Activated CD8-positive, alpha-beta memory T cell treated with anti-CD3 and anti-CD28 coated beads, Interleukin-2, amount 10 ng/mL, durations not matched to agents 7 days and 5 days (primary cell): Measurements from ENCODE around the gene UBR2. TPM values are rescaled to one million over a fixed set of nuclear protein-coding genes. Genes with fewer than 3 reads are reported as not detected.
"Not testable (repeated sequence)": the region's sequence is repeated elsewhere in the genome, so short reads cannot be mapped to it uniquely, and the experiment has no call there.

Experiments
- ATAC-seq: fragments of 150-1000 bp; cut with Tn5 transposase; one replicate; pipeline ENCODE4 v1.10.0; 2021; ENCODE audit warnings: moderate library complexity
- CTCF ChIA-PET: fragments of 350-600 bp; sonication (Branson Sonifier 250); formaldehyde crosslinking; loops from one replicate; lab custom pipeline; 2021; ENCODE audit warnings: antibody characterized with exemption; lab: Charles Lee
- DNase-seq: peaks from one replicate; pipeline ENCODE4 v3.0.0-alpha.2; 2020
- H3K27ac Mint-ChIP-seq: one replicate; pipeline ENCODE4 v1.8.0; 2021; ENCODE audit warnings: mild to moderate bottlenecking, mixed read lengths
- H3K27me3 Mint-ChIP-seq: one replicate; pipeline ENCODE4 v1.8.0; 2021; ENCODE audit warnings: mixed read lengths
- H3K36me3 Mint-ChIP-seq: one replicate; pipeline ENCODE4 v1.8.0; 2021; ENCODE audit warnings: mild to moderate bottlenecking, mixed read lengths
- H3K4me1 Mint-ChIP-seq: one replicate; pipeline ENCODE4 v1.8.0; 2021; ENCODE audit warnings: mixed read lengths
- H3K4me3 Mint-ChIP-seq: one replicate; pipeline ENCODE4 v1.8.0; 2021; ENCODE audit warnings: mild to moderate bottlenecking, moderate library complexity, mixed read lengths
- H3K9me3 Mint-ChIP-seq: one replicate; pipeline ENCODE4 v1.8.0; 2022; ENCODE audit warnings: low read depth, mixed read lengths
- total RNA-seq, 2 experiments: library from RNA; stranded (reverse); gene quantifications; one replicate each; pipeline ENCODE4 v1.2.3, GENCODE V29; 2021

The UBR2 gene
- total RNA-seq, 2 experiments from 2014 or later, result 27.5 to 32.3 TPM

- no peak for DNase-seq
- no peak for ATAC-seq
- CTCF ChIA-PET, result interaction anchor here (0.6 to 5.5 kb wide), 13 partner anchors 8 to 775 kb away, joined by 3 to 38 read pairs (median 6); partner anchors contain the start of genes BYSL, MED20 and TOMM6
- Mint-ChIP-seq H3K36me3 (peaks cover 16% of the 10 kb centered on the region), H3K27ac (no peak overlapping the region), H3K4me3 (no peak overlapping the region), H3K9me3 (no peaks in the 10 kb centered on the region), H3K4me1 (peaks cover 20% of the 10 kb centered on the region), H3K27me3 (peaks cover 3% of the 10 kb centered on the region)
Observed at GRCh38 chr6:42562788-42563405, 932 bp upstream of the UBR2 start.

DNA sequence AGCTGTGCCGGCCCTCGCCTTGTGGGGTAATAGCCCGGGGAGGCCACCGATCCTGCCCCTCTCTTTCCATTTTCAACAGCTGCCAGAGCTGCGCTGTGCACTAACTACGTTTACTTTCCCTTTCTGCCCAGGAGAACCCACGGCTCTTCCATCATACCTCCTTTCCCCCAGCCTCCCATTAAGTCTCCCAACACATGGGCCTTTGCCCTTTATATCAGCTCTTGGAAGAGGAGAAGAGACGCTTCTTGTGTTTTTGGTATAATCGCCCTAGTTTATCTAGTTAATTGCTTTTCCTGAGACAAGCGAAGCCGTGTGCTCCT lies 637 bp downstream of the UBR2 start:
- peak overlapping the region; percentile 88 for H3K27ac Mint-ChIP-seq
- peaks cover 25% of the 10 kb centered on the region for H3K36me3 Mint-ChIP-seq
- H3K27me3 Mint-ChIP-seq, result peaks cover 3% of the 10 kb centered on the region
- no peaks in the 10 kb centered on the region for H3K9me3 Mint-ChIP-seq
- peak overlapping the region; percentile 93 for H3K4me3 Mint-ChIP-seq
- CTCF ChIA-PET, result interaction anchor here (0.7 to 5.5 kb wide), 17 partner anchors 8 to 777 kb away, joined by 3 to 38 read pairs (median 5); partner anchors contain the start of genes BYSL, MED20, RPL7L1 and TAF8
- H3K4me1 Mint-ChIP-seq, result peaks cover 32% of the 10 kb centered on the region
- peak; percentile 28 for ATAC-seq
- DNase-seq, result no peak

GRCh38 chr6:42565823-42566613 lies 2.2 kb downstream of the UBR2 start:
- no peak for ATAC-seq
- H3K36me3 Mint-ChIP-seq, result peaks cover 25% of the 10 kb centered on the region
- H3K27me3 Mint-ChIP-seq, result no peaks in the 10 kb centered on the region
- CTCF ChIA-PET, result interaction anchor here (1.0 to 5.5 kb wide), 8 partner anchors 18 to 645 kb away, joined by 3 to 38 read pairs (median 4); partner anchors contain the start of genes BYSL, MED20 and RPL7L1
- no peak for DNase-seq
- H3K9me3 Mint-ChIP-seq, result no peaks in the 10 kb centered on the region
- H3K4me3 Mint-ChIP-seq, result peak overlapping the region; percentile 93
- peaks cover 40% of the 10 kb centered on the region for H3K4me1 Mint-ChIP-seq
- peak overlapping the region; percentile 88 for H3K27ac Mint-ChIP-seq

GRCh38 chr6:42566614-42567208 lies 2.9 kb downstream of the UBR2 start:
- no peaks in the 10 kb centered on the region for H3K27me3 Mint-ChIP-seq
- H3K27ac Mint-ChIP-seq, result peak overlapping the region; percentile 0
- H3K4me3 Mint-ChIP-seq, result peak overlapping the region; percentile 93
- H3K4me1 Mint-ChIP-seq, result peaks cover 45% of the 10 kb centered on the region
- ATAC-seq, result no peak
- no peak for DNase-seq
- CTCF ChIA-PET, result interaction anchor here (1.0 to 2.0 kb wide), 5 partner anchors 19 to 313 kb away, joined by 3 to 6 read pairs (median 4); partner anchors contain the start of gene RPL7L1
- no peaks in the 10 kb centered on the region for H3K9me3 Mint-ChIP-seq
- peaks cover 25% of the 10 kb centered on the region for H3K36me3 Mint-ChIP-seq

DNA sequence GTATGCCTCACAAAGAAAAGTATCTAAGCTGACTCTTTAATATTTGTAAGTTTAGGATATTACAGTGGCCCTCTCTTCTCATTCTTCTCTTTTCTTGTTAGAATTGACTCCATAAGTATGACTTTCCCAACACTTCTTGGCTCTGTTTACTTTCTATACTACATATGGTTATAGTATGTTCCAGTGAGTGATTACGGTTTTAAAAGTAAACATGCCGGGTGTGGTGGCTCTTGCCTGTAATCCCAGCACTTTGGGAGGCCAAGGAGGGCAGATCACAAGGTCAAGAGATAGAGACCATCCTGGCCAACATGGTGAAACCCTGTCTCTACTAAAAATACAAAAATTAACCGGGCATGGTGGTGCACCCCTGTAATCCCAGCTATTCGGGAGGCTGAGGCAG lies 3.4 kb downstream of the UBR2 start:
- H3K9me3 Mint-ChIP-seq, DNase-seq, ATAC-seq, H3K4me3 Mint-ChIP-seq, H3K27me3 Mint-ChIP-seq: not testable (repeated sequence)
- Mint-ChIP-seq H3K27ac (peak overlapping the region; percentile 0), H3K36me3 (peaks cover 25% of the 10 kb centered on the region), H3K4me1 (peaks cover 49% of the 10 kb centered on the region)
- CTCF ChIA-PET, result interaction anchor here (1.0 to 2.0 kb wide), 4 partner anchors 20 to 95 kb away, joined by 3 to 6 read pairs (median 4); no protein-coding TSS in a partner anchor

- H3K9me3 Mint-ChIP-seq, result no peaks in the 10 kb centered on the region
- H3K4me1 Mint-ChIP-seq, result peaks cover 55% of the 10 kb centered on the region
- no peak for DNase-seq
- peak; percentile 44 for ATAC-seq
- no peak overlapping the region for H3K4me3 Mint-ChIP-seq
- CTCF ChIA-PET, result interaction anchor here (0.9 to 1.4 kb wide), 7 partner anchors 12 to 330 kb away, joined by 3 to 9 read pairs (median 3); no protein-coding TSS in a partner anchor
- H3K36me3 Mint-ChIP-seq, result peaks cover 37% of the 10 kb centered on the region
- peak overlapping the region; percentile 82 for H3K27ac Mint-ChIP-seq
- no peaks in the 10 kb centered on the region for H3K27me3 Mint-ChIP-seq
Observed at GRCh38 chr6:42569102-42570028, 5.5 kb downstream of the UBR2 start.

GRCh38 chr6:42571611-42572342 lies 7.9 kb downstream of the UBR2 start:
- CTCF ChIA-PET, result interaction anchor here (0.7 to 2.2 kb wide), 5 partner anchors 8 to 329 kb away, joined by 3 to 10 read pairs (median 4); partner anchors contain the start of gene UBR2
- peak overlapping the region; percentile 65 for H3K27ac Mint-ChIP-seq

DNA sequence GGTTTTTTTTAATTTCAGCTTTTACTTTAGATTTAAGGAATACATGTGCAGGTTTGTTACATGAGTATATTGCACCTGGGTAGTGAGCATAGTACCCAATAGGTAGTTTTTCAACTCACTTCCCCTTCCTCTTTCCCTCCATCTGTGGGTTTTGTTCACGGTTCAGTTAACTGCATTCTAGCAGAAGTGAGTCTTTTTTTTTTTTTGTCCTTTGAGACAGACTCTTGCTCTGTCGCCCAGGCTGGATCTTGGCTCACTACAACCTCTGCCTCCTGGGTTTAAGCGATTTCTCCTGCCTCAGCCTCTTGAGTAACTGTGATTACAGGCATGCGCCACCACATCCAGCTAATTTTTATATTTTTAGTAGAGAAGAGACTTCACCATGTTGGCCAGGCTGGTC lies 8.7 kb downstream of the UBR2 start:
- Mint-ChIP-seq H3K36me3 (peaks cover 33% of the 10 kb centered on the region), H3K27me3 (no peaks in the 10 kb centered on the region), H3K4me3 (peak overlapping the region; percentile 24), H3K9me3 (no peaks in the 10 kb centered on the region), H3K27ac (peak overlapping the region; percentile 63), H3K4me1 (peaks cover 45% of the 10 kb centered on the region)
- ATAC-seq (peak; percentile 34), DNase-seq (no peak)
- CTCF ChIA-PET, result interaction anchor here (1.2 to 2.2 kb wide), 3 partner anchors 8 to 328 kb away, joined by 3 to 10 read pairs (median 5); partner anchors contain the start of gene UBR2

More at GRCh38 chr6:42571611-42572342, 7.9 kb downstream of the UBR2 start:
- H3K9me3 Mint-ChIP-seq, result no peaks in the 10 kb centered on the region
- H3K4me1 Mint-ChIP-seq, result peaks cover 50% of the 10 kb centered on the region
- H3K36me3 Mint-ChIP-seq, result peaks cover 35% of the 10 kb centered on the region
- peak; percentile 25 for ATAC-seq
- DNase-seq, result no peak
- H3K27me3 Mint-ChIP-seq, result no peaks in the 10 kb centered on the region
- H3K4me3 Mint-ChIP-seq, result peak overlapping the region; percentile 49

GRCh38 chr6:42576538-42576937 lies 12.7 kb downstream of the UBR2 start:
- H3K27me3 Mint-ChIP-seq, result not testable (repeated sequence)

GRCh38 chr6:42598300-42598699 lies 34.5 kb downstream of the UBR2 start:
- Mint-ChIP-seq H3K4me1 (no peaks in the 10 kb centered on the region), H3K27ac (no peak overlapping the region), H3K36me3 (peaks cover 45% of the 10 kb centered on the region), H3K9me3 (peaks cover 3% of the 10 kb centered on the region), H3K4me3 (no peak overlapping the region), H3K27me3 (no peaks in the 10 kb centered on the region)
- CTCF ChIA-PET, result no interaction called here
- ATAC-seq, result no peak
- no peak for DNase-seq

More at GRCh38 chr6:42576538-42576937, 12.7 kb downstream of the UBR2 start:
- H3K9me3 Mint-ChIP-seq, ATAC-seq, DNase-seq, H3K27ac Mint-ChIP-seq, H3K4me3 Mint-ChIP-seq: not testable (repeated sequence)
- CTCF ChIA-PET, result interaction anchor here (1.2 kb wide), 1 partner anchor 13 kb away, joined by 5 read pairs; the partner anchor contains the start of gene UBR2
- Mint-ChIP-seq H3K4me1 (peaks cover 21% of the 10 kb centered on the region), H3K36me3 (peaks cover 38% of the 10 kb centered on the region)

GRCh38 chr6:42599558-42599957 lies 35.7 kb downstream of the UBR2 start:
- H3K9me3 Mint-ChIP-seq, result peaks cover 3% of the 10 kb centered on the region
- DNase-seq, result no peak
- H3K36me3 Mint-ChIP-seq, result peaks cover 42% of the 10 kb centered on the region
- no peak overlapping the region for H3K4me3 Mint-ChIP-seq
- no peaks in the 10 kb centered on the region for H3K27me3 Mint-ChIP-seq
- peaks cover 2% of the 10 kb centered on the region for H3K4me1 Mint-ChIP-seq
- no peak for ATAC-seq
- CTCF ChIA-PET, result interaction anchor here (2.6 kb wide), 1 partner anchor 11 kb away, joined by 10 read pairs; no protein-coding TSS in a partner anchor
- no peak overlapping the region for H3K27ac Mint-ChIP-seq
